Neutrophil (primary cell): ENCODE measurements around the gene S100A1.
"Not testable (repeated sequence)": the region's sequence is repeated elsewhere in the genome, so short reads cannot be mapped to it uniquely, and the experiment has no call there.

Experiments used
- H3K27ac ChIP-seq: fragments of 200-600 bp; sonication (generic); 2 replicates; pipeline ENCODE4 v1.5.1; 2016; ENCODE audit warnings: mild to moderate bottlenecking, moderate library complexity
- H3K27me3 ChIP-seq: fragments of 200-600 bp; sonication (generic); 2 replicates; pipeline ENCODE4 v1.6.0; 2016; ENCODE audit warnings: mild to moderate bottlenecking
- H3K36me3 ChIP-seq: fragments of 200-600 bp; sonication (generic); 2 replicates; pipeline ENCODE4 v1.5.1; 2017
- H3K4me1 ChIP-seq, 2 experiments: fragments of 200-600 bp in 1 of 2; sonication (generic) in 1 of 2; 1 replicate in 1 of 2; 2 replicates in 1 of 2; pipeline versions ENCODE4 v1.5.1 to v1.6.1; 2013 to 2016; ENCODE audit warnings: low read depth in 1 of 2, low read length in 1 of 2, mild to moderate bottlenecking in 1 of 2, moderate library complexity in 1 of 2; ENCODE audit not compliant: control insufficient read depth in 1 of 2, insufficient read depth in 1 of 2
- H3K4me3 ChIP-seq, 2 experiments: fragments of 200-600 bp in 1 of 2; sonication (generic) in 1 of 2; 1 replicate in 1 of 2; 2 replicates in 1 of 2; pipeline ENCODE4 v1.5.1; 2013 to 2016; ENCODE audit warnings: low read depth in 1 of 2, low read length in 1 of 2, mild to moderate bottlenecking in 1 of 2, moderate library complexity in 1 of 2
- H3K9me3 ChIP-seq: fragments of 200-600 bp; sonication (generic); 2 replicates; pipeline ENCODE4 v1.5.1; 2016
- TF ChIP-seq, protein P1 (sequence below): fragments of 200-600 bp; sonication (generic); IDR thresholded peaks from 2 replicates; pipeline ENCODE4 v1.5.1; 2016; ENCODE audit warnings: antibody characterized with exemption

Gene S100A1

DNA sequence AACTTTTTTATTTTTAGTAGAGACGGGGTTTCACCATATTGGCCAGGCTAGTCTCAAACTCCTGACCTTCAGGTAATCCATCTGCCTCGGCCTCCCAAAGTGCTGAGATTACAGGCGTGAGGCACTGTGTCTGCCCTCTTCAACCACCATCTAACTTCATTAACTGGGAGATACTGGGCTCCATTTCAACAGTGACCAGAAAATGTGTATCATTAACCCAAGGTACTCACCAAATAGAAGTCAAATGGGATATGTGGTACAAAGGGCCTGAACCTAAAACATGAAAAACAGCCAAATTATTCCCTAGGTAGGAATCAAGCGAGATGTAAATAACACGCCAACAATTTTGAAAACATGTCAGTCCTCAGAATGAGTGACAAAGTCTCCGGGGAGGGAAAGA, 41.4 kb downstream of the S100A1 start:
- H3K27ac ChIP-seq = peak overlapping the region; percentile 69
- H3K9me3 ChIP-seq = no peaks in the 10 kb centered on the region
- H3K36me3 ChIP-seq = peaks cover 32% of the 10 kb centered on the region
- H3K4me1 ChIP-seq = peaks cover 18 to 19% of the 10 kb centered on the region in 2 experiments
- no peak overlapping the region for H3K4me3 ChIP-seq
- TF ChIP-seq, protein P1, sequence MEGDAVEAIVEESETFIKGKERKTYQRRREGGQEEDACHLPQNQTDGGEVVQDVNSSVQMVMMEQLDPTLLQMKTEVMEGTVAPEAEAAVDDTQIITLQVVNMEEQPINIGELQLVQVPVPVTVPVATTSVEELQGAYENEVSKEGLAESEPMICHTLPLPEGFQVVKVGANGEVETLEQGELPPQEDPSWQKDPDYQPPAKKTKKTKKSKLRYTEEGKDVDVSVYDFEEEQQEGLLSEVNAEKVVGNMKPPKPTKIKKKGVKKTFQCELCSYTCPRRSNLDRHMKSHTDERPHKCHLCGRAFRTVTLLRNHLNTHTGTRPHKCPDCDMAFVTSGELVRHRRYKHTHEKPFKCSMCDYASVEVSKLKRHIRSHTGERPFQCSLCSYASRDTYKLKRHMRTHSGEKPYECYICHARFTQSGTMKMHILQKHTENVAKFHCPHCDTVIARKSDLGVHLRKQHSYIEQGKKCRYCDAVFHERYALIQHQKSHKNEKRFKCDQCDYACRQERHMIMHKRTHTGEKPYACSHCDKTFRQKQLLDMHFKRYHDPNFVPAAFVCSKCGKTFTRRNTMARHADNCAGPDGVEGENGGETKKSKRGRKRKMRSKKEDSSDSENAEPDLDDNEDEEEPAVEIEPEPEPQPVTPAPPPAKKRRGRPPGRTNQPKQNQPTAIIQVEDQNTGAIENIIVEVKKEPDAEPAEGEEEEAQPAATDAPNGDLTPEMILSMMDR = no peak
- H3K27me3 ChIP-seq = no peaks in the 10 kb centered on the region

DNA sequence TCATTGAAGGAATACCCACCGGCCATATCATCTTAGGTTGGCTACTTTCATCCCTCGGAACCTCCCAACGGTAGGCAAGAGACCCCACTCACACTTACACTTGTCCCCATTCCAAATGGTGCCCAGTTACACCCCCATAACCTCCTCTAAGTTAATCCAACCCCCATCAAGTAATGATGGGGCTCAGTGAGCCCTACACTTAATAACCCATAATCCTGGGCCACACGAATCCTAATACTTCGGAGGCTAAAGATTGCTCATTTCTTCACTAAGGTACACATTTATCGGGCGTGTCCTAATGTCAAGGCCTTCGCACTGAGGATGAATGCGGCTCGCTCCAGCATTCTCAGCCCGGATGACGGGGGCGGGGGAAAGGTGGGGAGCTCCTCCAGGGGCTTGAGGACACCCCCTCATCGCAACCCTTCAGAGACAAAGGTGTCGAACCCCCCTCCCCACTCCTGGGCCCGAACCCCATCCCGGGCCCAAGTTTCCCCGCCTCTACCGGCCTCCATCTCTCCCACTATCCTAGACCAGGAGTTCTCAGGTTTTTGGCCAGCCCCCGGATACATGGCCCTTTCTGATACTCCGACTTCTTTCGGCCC, 42.1 kb downstream of the S100A1 start:
- TF ChIP-seq, protein P1 = no peak
- Histone ChIP-seq H3K4me1 (peaks cover 18 to 19% of the 10 kb centered on the region in 2 experiments), H3K36me3 (peaks cover 24% of the 10 kb centered on the region), H3K9me3 (no peaks in the 10 kb centered on the region), H3K4me3 (peak overlapping the region; percentile 62 to 84), H3K27ac (peak overlapping the region; percentile 69), H3K27me3 (no peaks in the 10 kb centered on the region)

DNA sequence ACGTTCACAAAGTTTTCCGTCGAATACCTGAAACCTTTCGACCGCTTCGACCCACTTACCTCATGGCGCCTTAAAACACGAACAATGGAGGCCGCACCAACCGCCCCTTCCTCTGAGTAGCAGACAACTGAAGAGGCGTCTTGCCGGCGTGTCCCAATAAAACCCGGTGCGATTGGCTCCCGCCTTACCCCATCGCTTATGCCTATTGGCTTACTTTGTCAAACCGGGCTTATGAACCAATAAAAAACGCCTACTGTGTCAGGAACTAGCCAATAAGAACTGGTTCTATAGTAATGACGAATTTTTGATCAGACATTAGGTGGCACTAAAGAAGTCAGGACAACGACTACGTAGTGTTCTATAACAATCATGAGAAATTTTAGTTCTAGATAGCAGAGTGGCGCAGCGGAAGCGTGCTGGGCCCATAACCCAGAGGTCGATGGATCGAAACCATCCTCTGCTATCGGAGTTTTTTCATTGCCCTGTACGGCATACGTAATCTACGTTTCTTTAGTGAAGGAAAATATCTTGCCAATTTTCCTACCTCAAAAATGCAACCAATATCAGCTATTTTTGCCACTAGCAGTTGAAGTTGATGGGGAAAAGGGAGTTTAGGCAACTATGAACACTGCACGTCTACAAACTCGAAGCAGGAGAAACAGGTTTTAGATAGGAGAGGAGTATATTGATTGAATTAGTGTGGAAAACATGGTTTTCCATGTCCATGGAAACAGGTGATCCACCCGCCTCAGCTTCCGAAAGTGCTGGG, 42.8 kb downstream of the S100A1 start, which contains the start of gene ILF2:
Gene ILF2 (minus strand): TSS at position 135 of the 769 bp plus-strand sequence. CDS start 71 bp downstream, at position 64.
- TF ChIP-seq, protein P1 = no peak
- Histone ChIP-seq H3K27ac (peak within 1 kb of the TSS; percentile 69), H3K36me3 (peaks cover 19% of the 10 kb centered on the region), H3K9me3 (no peaks in the 10 kb centered on the region), H3K4me1 (peaks cover 18 to 19% of the 10 kb centered on the region in 2 experiments), H3K27me3 (no peaks in the 10 kb centered on the region), H3K4me3 (peak within 1 kb of the TSS; percentile 62 to 84)

DNA sequence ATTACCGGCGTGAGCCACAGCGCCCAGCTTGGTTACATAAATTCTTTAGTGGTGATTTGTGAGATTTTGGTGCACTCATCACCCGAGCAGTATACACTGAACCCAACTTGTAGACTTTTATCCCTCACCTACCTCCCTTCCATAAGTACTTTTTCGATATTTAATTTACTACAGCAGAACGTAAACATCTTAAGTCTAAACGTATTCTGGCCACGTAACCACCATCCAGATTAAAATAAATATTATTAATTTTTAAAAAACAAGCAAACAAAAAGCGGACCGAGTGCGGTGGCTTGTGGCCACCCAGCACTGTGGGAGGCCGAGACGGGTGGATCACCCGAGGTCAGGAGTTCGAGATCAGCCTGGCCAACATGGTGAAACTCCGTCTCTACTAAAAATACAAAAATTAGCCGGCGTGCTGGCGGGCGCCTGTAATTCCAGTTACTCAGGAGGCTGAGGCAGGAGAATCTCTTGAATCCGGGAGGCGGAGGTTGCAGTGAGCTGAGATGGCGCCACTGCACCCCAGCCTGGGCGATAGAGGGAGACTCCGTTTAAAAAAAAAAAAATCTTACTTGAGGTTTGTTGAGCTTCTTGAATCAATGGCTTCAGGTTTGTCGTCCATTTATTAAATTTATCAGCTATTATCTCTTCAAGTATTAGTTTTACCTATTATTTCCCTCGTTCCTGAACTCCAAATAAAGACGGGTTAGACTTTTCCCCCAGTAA, 43.6 kb downstream of the S100A1 start:
- not testable (repeated sequence) for H3K27me3 ChIP-seq, H3K9me3 ChIP-seq
- Histone ChIP-seq H3K4me3 (peak overlapping the region; percentile 62 to 84), H3K36me3 (peaks cover 12% of the 10 kb centered on the region), H3K4me1 (peaks cover 18 to 19% of the 10 kb centered on the region in 2 experiments), H3K27ac (peak overlapping the region; percentile 69)

DNA sequence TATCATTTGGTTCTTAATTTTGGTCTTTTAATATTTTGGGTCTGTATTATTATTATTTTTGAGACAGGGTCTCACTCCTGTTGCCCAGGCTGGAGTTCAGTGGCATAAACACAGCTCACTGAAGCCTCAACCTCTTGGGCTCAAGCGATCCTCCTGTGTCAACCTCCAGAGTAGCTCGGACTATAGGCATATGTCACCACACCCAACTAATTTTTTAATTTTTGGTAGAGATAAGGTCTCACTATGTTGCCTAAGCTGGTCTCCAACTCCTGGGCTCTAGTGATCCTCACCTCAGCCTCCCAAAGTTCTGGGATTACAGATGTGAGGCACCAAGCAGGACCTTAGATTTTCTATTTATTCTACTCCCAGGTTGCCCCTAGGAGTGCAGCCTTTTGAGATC, 45.3 kb downstream of the S100A1 start:
- TF ChIP-seq, protein P1 = no peak
- Histone ChIP-seq H3K27me3 (peaks cover 16% of the 10 kb centered on the region), H3K4me1 (peaks cover 29 to 30% of the 10 kb centered on the region in 2 experiments), H3K36me3 (no peaks in the 10 kb centered on the region), H3K27ac (no peak overlapping the region), H3K9me3 (no peaks in the 10 kb centered on the region), H3K4me3 (no peak overlapping the region)
